ENCODE measurements around the gene CACNA1I. TPM values are rescaled to one million over a fixed set of nuclear protein-coding genes. Genes with fewer than 3 reads are reported as not detected.

Gene CACNA1I
- total RNA-seq, 2 experiments from 2014 or later, result 17.3 to 19.0 TPM

GRCh38 chr22:39651053-39651996, 80.8 kb downstream of the CACNA1I start:
- Mint-ChIP-seq H3K27ac (no peak overlapping the region), H3K4me3 (no peak overlapping the region), H3K9me3 (no peaks in the 10 kb centered on the region), H3K36me3 (no peaks in the 10 kb centered on the region), H3K4me1 (no peaks in the 10 kb centered on the region), H3K27me3 (no peaks in the 10 kb centered on the region)
- no peak for ATAC-seq (ENCODE audit: low read depth)
- no peak for DNase-seq
- POLR2A ChIA-PET, result no interaction called here

- Mint-ChIP-seq H3K36me3 (no peaks in the 10 kb centered on the region), H3K4me1 (peaks cover 3% of the 10 kb centered on the region), H3K27me3 (peaks cover 2% of the 10 kb centered on the region), H3K4me3 (no peak overlapping the region), H3K27ac (no peak overlapping the region), H3K9me3 (no peaks in the 10 kb centered on the region)
- POLR2A ChIA-PET, result no interaction called here
- ATAC-seq (ENCODE audit: low read depth) (no peak), DNase-seq (no peak)
Measured at GRCh38 chr22:39652990-39653786, 82.6 kb downstream of the CACNA1I start.

GRCh38 chr22:39653787-39654077, 83.2 kb downstream of the CACNA1I start:
- H3K27ac Mint-ChIP-seq, result no peak overlapping the region
- no peaks in the 10 kb centered on the region for H3K36me3 Mint-ChIP-seq
- peaks cover 2% of the 10 kb centered on the region for H3K27me3 Mint-ChIP-seq
- no peak overlapping the region for H3K4me3 Mint-ChIP-seq
- H3K4me1 Mint-ChIP-seq, result peaks cover 9% of the 10 kb centered on the region
- H3K9me3 Mint-ChIP-seq, result no peaks in the 10 kb centered on the region
- no peak for ATAC-seq (ENCODE audit: low read depth)
- DNase-seq, result no peak
- POLR2A ChIA-PET, result no interaction called here

- peaks cover 11% of the 10 kb centered on the region for H3K4me1 Mint-ChIP-seq
- no peak overlapping the region for H3K27ac Mint-ChIP-seq
- H3K9me3 Mint-ChIP-seq, result no peaks in the 10 kb centered on the region
- no peak for ATAC-seq (ENCODE audit: low read depth)
- POLR2A ChIA-PET, result no interaction called here
- no peak overlapping the region for H3K4me3 Mint-ChIP-seq
- H3K36me3 Mint-ChIP-seq, result no peaks in the 10 kb centered on the region
- no peak for DNase-seq
- H3K27me3 Mint-ChIP-seq, result peaks cover 3% of the 10 kb centered on the region
Measured at GRCh38 chr22:39654131-39654926, 83.8 kb downstream of the CACNA1I start.

GRCh38 chr22:39655004-39655579, 84.5 kb downstream of the CACNA1I start:
- Mint-ChIP-seq H3K4me1 (peaks cover 11% of the 10 kb centered on the region), H3K9me3 (no peaks in the 10 kb centered on the region), H3K36me3 (no peaks in the 10 kb centered on the region), H3K27ac (no peak overlapping the region), H3K4me3 (no peak overlapping the region), H3K27me3 (peaks cover 3% of the 10 kb centered on the region)
- ATAC-seq (ENCODE audit: low read depth) (no peak), DNase-seq (no peak)
- POLR2A ChIA-PET, result no interaction called here

GRCh38 chr22:39655831-39656230, 85.3 kb downstream of the CACNA1I start:
- Mint-ChIP-seq H3K4me1 (peaks cover 11% of the 10 kb centered on the region), H3K36me3 (no peaks in the 10 kb centered on the region), H3K9me3 (no peaks in the 10 kb centered on the region), H3K4me3 (no peak overlapping the region), H3K27me3 (peaks cover 3% of the 10 kb centered on the region), H3K27ac (no peak overlapping the region)
- no peak for ATAC-seq (ENCODE audit: low read depth)
- POLR2A ChIA-PET, result no interaction called here
- DNase-seq, result no peak

- POLR2A ChIA-PET, result no interaction called here
- H3K4me1 Mint-ChIP-seq, result peaks cover 11% of the 10 kb centered on the region
- ATAC-seq (ENCODE audit: low read depth), result no peak
- DNase-seq, result no peak
- no peaks in the 10 kb centered on the region for H3K9me3 Mint-ChIP-seq
- H3K27ac Mint-ChIP-seq, result no peak overlapping the region
- H3K27me3 Mint-ChIP-seq, result peaks cover 3% of the 10 kb centered on the region
- no peaks in the 10 kb centered on the region for H3K36me3 Mint-ChIP-seq
- no peak overlapping the region for H3K4me3 Mint-ChIP-seq
Measured at GRCh38 chr22:39656495-39657490, 86.2 kb downstream of the CACNA1I start.

GRCh38 chr22:39658367-39658766, 87.8 kb downstream of the CACNA1I start:
- H3K4me3 Mint-ChIP-seq, result peak overlapping the region; percentile 5
- no peaks in the 10 kb centered on the region for H3K9me3 Mint-ChIP-seq
- POLR2A ChIA-PET, result interaction anchor here (0.6 kb wide), 1 partner anchor 271 kb away, joined by 3 read pairs; no protein-coding TSS in a partner anchor
- peak overlapping the region; percentile 39 for H3K27ac Mint-ChIP-seq
- no peaks in the 10 kb centered on the region for H3K36me3 Mint-ChIP-seq
- H3K27me3 Mint-ChIP-seq, result peaks cover 11% of the 10 kb centered on the region
- H3K4me1 Mint-ChIP-seq, result peaks cover 17% of the 10 kb centered on the region
- DNase-seq (no peak), ATAC-seq (ENCODE audit: low read depth) (no peak)

GRCh38 chr22:39658806-39659463, 88.4 kb downstream of the CACNA1I start:
- Mint-ChIP-seq H3K9me3 (no peaks in the 10 kb centered on the region), H3K27ac (peak overlapping the region; percentile 39), H3K4me1 (peaks cover 19% of the 10 kb centered on the region), H3K36me3 (no peaks in the 10 kb centered on the region), H3K4me3 (peak overlapping the region; percentile 5), H3K27me3 (peaks cover 13% of the 10 kb centered on the region)
- DNase-seq (no peak), ATAC-seq (ENCODE audit: low read depth) (no peak)
- POLR2A ChIA-PET, result interaction anchor here (0.6 kb wide), 1 partner anchor 270 kb away, joined by 3 read pairs; no protein-coding TSS in a partner anchor

GRCh38 chr22:39661501-39661841, 90.9 kb downstream of the CACNA1I start:
- Mint-ChIP-seq H3K9me3 (no peaks in the 10 kb centered on the region), H3K4me3 (peak overlapping the region; percentile 79), H3K27ac (peak overlapping the region; percentile 45), H3K27me3 (peaks cover 20% of the 10 kb centered on the region), H3K4me1 (peaks cover 19% of the 10 kb centered on the region), H3K36me3 (no peaks in the 10 kb centered on the region)
- ATAC-seq (ENCODE audit: low read depth) (no peak), DNase-seq (no peak)
- POLR2A ChIA-PET, result interaction anchor here (0.5 to 0.7 kb wide), 2 partner anchors 99 to 505 kb away, joined by 3 to 4 read pairs; no protein-coding TSS in a partner anchor

- Mint-ChIP-seq H3K36me3 (no peaks in the 10 kb centered on the region), H3K27ac (no peak overlapping the region), H3K27me3 (peaks cover 21% of the 10 kb centered on the region), H3K9me3 (no peaks in the 10 kb centered on the region), H3K4me3 (peak overlapping the region; percentile 79), H3K4me1 (peaks cover 19% of the 10 kb centered on the region)
- peak; percentile 71 for ATAC-seq (ENCODE audit: low read depth)
- DNase-seq, result peak; percentile 89
- POLR2A ChIA-PET, result interaction anchor here (0.5 to 1.3 kb wide), 2 partner anchors 267 to 504 kb away, joined by 3 to 4 read pairs; no protein-coding TSS in a partner anchor
Measured at GRCh38 chr22:39661842-39662685, 91.5 kb downstream of the CACNA1I start.
